HG02870 (cell line): ENCODE results near the gene SMARCA5.
"Not testable (repeated sequence)": the region's sequence is repeated elsewhere in the genome, so short reads cannot be mapped to it uniquely, and the experiment has no call there.

Experiments
- ATAC-seq: cut with Tn5 transposase; IDR thresholded peaks from one replicate; pipeline ENCODE4 v1.9.1; 2021; ENCODE audit warnings: mild to moderate bottlenecking, moderate library complexity; ENCODE audit not compliant: unreplicated experiment

Gene SMARCA5

GRCh38 chr4:143513314-143514168 is at the start of gene SMARCA5:
TSS of gene SMARCA5 (plus strand) at chr4:143513702. CDS start at chr4:143513925, 223 bp downstream.
- peak; percentile 78 for ATAC-seq

- peak; percentile 75 for ATAC-seq
Observed at GRCh38 chr4:143473334-143474126, 40.0 kb upstream of the SMARCA5 start.

DNA sequence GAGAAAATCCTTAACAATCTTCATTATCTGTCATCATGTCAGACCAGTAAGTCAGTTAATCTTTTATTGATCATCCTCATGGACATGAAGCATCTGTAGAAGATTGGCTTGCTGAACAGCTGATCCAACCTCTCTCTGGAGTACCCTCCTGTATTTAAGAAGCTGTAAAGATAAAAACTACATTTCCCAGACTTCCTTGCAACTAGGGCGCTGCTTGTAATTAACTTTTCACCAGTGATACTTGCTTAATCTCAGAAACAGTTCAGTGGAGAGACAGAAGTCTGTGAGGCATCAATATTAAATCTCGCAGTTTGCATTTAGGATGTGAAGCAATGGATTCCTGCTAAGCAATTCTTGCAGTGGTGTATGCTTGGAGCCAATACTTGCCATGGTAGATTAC is 36.0 kb upstream of the SMARCA5 start:
- ATAC-seq = no peak

DNA sequence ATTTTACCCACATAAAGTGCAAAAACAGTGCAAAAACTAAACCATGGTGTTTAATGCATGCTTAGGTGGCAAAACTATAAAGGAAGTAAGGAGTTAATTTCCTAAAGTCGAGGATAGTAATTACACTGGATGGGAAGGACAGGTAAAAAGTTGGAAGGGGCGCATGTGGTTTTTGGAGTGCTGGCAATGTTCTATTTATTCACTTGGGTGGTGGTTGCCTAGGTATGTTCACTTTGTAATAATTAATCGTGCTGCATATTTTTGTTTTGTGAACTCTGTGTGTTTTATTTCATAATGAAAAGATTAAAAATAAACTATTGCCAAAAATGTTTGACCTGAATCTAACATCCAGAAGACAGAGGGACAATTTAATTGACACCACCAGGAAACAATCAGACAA is 32.1 kb upstream of the SMARCA5 start:
- no peak for ATAC-seq

- peak; percentile 73 for ATAC-seq
Observed at GRCh38 chr4:143482840-143483239, 30.7 kb upstream of the SMARCA5 start.

DNA sequence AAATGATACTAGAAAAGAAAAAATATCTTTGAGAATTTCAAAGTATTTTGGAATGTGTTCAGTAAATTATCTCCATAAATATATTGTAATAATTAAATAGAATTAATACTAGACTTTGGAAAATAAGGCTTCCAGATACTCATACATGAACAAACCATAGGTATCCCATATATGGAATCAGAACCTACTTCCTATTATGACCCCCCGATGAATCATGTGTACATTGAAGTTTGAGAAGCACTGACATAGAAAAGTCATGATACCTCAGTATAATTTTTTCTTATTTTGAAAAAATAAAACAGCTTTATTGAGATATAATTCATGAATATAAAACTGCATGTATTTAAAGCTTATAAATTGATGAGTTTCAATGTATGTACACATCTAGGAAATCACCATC is 27.2 kb upstream of the SMARCA5 start:
- no peak for ATAC-seq

DNA sequence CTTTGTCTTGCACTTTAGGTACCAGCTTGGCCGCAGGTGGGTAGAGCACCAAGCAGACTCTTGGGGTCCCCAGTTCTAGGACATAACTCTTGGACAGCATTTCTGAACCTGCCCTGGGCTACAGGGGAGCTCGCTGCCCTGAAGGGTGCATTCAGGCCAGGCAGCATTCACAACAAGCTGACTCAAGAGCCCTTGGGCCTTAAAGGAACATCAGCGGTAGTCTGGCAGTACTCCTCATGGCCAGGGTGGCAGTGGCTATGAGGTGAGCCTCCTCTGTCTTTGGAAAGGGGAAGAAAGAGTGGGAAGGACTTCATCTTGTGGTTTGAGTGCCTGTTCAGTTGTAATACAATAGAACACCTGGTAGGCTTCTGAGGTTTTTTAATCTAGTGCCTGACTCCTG is 24.8 kb upstream of the SMARCA5 start:
- ATAC-seq = no peak

GRCh38 chr4:143489106-143489505 is 24.4 kb upstream of the SMARCA5 start:
- no peak for ATAC-seq

GRCh38 chr4:143498021-143498420 is 15.5 kb upstream of the SMARCA5 start:
- no peak for ATAC-seq

DNA sequence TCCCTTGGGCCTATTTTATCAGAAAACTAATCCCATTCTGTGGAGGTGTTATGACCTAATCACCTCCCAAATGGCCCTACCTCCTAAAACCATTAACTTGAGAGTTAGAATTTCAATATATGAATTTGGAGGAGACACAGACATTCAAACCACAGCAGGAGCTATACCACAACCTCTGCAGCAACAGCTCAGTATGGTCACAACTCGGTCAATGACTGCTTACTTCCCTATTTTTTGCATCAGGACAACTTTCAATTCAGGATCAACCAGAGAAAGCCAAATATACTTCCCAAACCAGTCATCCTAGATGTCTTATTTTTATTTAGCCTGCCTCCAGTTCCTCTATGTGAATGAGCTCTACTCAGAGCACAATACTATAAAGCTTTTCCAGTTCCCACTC is 11.3 kb upstream of the SMARCA5 start:
- no peak for ATAC-seq

DNA sequence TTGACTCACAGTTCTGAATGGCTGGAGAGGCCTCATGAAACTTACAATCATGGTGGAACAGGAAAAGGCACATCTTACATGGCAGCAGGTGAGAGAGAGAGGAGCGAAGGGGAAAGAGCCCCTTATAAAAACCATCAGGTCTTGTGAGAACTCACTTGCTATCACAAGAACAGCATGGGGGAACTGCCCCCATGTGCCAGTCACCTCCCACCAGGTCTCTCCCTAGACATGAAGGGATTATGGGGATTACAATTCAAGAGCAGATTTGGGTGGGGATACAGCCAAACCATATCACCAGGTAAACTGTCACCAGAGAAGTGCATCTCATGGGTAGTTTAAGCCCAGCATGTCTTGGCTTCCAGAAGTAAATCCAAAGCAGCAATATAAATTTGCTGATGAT is 7.5 kb upstream of the SMARCA5 start:
- no peak for ATAC-seq

GRCh38 chr4:143511906-143512305 is 1.6 kb upstream of the SMARCA5 start:
- no peak for ATAC-seq

- peak; percentile 36 for ATAC-seq
Observed at GRCh38 chr4:143512978-143513313, 556 bp upstream of the SMARCA5 start.

GRCh38 chr4:143514169-143514495 is 630 bp downstream of the SMARCA5 start:
- ATAC-seq = no peak

GRCh38 chr4:143514497-143514896 is 995 bp downstream of the SMARCA5 start:
- no peak for ATAC-seq

DNA sequence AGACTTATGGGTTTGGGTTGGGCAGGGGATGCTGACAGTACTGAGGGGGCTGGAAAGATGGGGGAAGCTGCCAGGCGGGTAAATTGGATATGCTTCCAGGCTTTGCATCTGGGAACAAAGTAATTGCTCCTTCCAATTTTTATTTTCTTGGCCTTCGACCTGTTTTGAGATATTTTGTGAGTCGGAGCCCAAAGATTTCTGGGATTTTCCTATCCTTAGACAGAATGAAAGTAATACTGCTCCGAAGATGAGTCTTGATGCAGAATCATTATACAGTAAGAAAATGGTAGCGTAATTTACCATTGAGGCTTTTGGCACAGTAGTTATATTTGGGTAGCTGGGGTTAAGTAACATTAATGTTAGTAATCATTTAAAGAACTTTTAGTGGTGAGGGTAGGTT is 1.4 kb downstream of the SMARCA5 start:
- ATAC-seq = no peak

DNA sequence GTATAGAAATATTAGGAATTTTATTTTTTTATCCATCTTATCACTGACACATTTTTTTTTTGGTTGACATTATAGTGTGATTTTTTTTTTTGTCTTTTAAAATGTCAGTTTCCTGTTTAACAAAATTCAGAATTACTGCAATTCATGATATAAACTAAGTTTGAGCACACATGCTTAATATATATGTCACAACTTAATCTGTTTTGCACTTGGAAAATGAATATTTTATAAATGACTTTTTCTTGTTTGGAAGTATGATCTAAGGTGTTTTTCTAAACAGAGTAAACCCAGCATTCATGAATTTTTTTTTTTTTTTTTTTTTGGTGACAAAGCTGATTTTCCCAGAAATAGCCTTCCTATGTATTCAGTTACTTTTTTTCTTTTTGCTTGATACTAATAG is 2.4 kb downstream of the SMARCA5 start:
- no peak for ATAC-seq

DNA sequence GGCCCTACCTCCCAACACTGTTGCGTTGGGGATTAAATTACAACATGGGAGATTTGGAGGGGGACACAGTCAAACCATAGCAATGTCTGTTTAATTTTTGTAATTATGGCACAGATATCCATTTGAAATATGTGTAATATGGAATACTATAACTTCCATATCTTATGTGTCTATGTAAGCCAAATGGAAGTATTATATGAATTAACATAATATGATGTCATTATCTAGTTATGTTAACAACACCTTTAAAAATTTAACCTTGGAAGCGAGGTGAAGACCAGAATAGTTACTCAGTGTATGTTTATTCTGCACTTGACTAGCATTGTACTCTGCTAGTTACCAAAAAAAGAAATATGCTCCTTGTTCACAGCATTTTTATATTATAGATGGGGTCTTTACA is 4.3 kb downstream of the SMARCA5 start:
- ATAC-seq = no peak

- no peak for ATAC-seq
Observed at GRCh38 chr4:143524211-143524610, 10.7 kb downstream of the SMARCA5 start.

- not testable (repeated sequence) for ATAC-seq
Observed at GRCh38 chr4:143528046-143528445, 14.5 kb downstream of the SMARCA5 start.

- ATAC-seq = peak; percentile 58
Observed at GRCh38 chr4:143531380-143531779, 17.9 kb downstream of the SMARCA5 start.

GRCh38 chr4:143531788-143532491 is 18.4 kb downstream of the SMARCA5 start:
- ATAC-seq = no peak
